Activated naive CD4-positive, alpha-beta T cell treated with anti-CD3 and anti-CD28 coated beads, Interleukin-2, amount 50 U/mL, for 72 hours (primary cell): ENCODE results near the gene LMO2. TPM values are rescaled to one million over a fixed set of nuclear protein-coding genes. Genes with fewer than 3 reads are reported as not detected.
"Not testable (repeated sequence)": the region's sequence is repeated elsewhere in the genome, so short reads cannot be mapped to it uniquely, and the experiment has no call there.

Experiments
- ATAC-seq, 2 donors: fragments of 150-1000 bp; cut with Tn5 transposase; 2 replicates each; pipeline ENCODE4 v1.10.0; 2021; ENCODE audit warnings: mild to moderate bottlenecking in 2 of 2, moderate library complexity in 2 of 2
- DNase-seq, 2 donors: peaks; one replicate each; pipeline ENCODE4 v3.0.0; 2021 to 2022; ENCODE audit warnings: low spot score in 2 of 2
- H3K27ac Mint-ChIP-seq, 2 donors: one replicate each; pipeline ENCODE4 v1.8.0; 2022; ENCODE audit warnings: mild to moderate bottlenecking in 2 of 2, mixed read lengths in 2 of 2
- H3K36me3 Mint-ChIP-seq, 2 donors: one replicate each; pipeline ENCODE4 v1.8.0; 2022; ENCODE audit warnings: mixed read lengths in 2 of 2
- H3K9me3 Mint-ChIP-seq, 2 donors: one replicate each; pipeline ENCODE4 v1.8.0; 2022; ENCODE audit warnings: mixed read lengths in 2 of 2
- total RNA-seq, 2 donors: library from RNA; stranded (reverse); gene quantifications; one replicate each; pipeline ENCODE4 v1.2.3, GENCODE V29; 2022

LMO2 gene
- total RNA-seq: not detected

- DNase-seq: no peak
- no peak for ATAC-seq
- H3K27ac Mint-ChIP-seq: no peak within 1 kb of the TSS
- H3K36me3 Mint-ChIP-seq: no peaks in the 10 kb centered on the region
- no peaks in the 10 kb centered on the region for H3K9me3 Mint-ChIP-seq
These were observed at the start of gene LMO2 for GRCh38 chr11:33891714-33892327. LMO2 (minus strand) TSS chr11:33892076; CDS start chr11:33869716, 22,360 bp downstream.

GRCh38 chr11:33940538-33940815 lies 48.6 kb upstream of the LMO2 start:
- Mint-ChIP-seq H3K36me3 (no peaks in the 10 kb centered on the region), H3K9me3 (no peaks in the 10 kb centered on the region), H3K27ac (no peak overlapping the region)
- ATAC-seq (no peak), DNase-seq (no peak)

DNA sequence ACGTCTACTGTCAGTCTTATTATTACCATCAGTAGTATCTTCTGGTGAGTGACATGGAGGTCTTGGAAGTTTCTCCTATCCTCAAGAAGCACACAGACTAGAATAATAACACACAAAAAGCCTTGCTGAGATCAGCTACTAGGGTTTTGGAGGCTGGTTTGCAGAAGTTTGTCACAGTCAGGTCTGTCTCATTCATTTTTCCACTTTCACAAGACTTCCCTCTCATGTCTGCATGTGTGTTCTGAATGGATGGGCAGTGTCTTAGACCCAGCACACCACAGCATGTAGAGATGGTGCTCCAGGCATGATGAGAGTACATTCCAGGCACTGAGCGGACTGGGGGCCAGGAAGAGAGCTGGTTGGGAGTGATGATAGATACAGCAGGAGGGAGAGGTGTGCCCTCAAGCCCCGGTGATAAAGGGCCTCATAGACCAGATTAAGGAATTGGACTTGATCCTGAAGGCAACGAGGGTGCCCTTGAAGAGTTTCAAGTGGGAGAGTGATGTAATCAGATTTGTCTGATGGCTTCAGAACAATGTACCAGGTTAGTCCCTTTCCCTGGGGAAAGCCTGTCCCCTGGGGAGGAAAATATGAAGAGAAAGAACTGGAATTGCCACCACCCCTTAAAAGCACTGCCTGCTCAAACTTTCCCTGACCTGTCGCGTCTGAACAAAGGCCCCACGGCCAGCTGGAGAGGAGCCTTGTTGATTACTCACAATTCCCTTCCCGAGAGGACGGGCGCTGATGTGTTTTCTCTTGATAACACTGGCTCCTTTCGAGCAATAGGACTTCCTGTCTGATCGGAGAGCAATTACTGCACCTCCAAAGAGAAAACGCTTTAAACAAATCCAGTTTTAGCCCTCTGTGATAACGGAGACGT lies 45.1 kb upstream of the LMO2 start:
- Mint-ChIP-seq H3K9me3 (peaks cover 5 to 11% of the 10 kb centered on the region in 2 donors), H3K27ac (no peak overlapping the region), H3K36me3 (peaks cover 1 to 14% of the 10 kb centered on the region in 2 donors)
- ATAC-seq (no peak), DNase-seq (no peak)

GRCh38 chr11:33935461-33936456 lies 43.9 kb upstream of the LMO2 start:
- ATAC-seq (no peak), DNase-seq (no peak)
- no peak overlapping the region for H3K27ac Mint-ChIP-seq
- H3K36me3 Mint-ChIP-seq: peaks cover 5 to 18% of the 10 kb centered on the region in 2 donors
- H3K9me3 Mint-ChIP-seq: peaks cover 8 to 19% of the 10 kb centered on the region in 2 donors

DNA sequence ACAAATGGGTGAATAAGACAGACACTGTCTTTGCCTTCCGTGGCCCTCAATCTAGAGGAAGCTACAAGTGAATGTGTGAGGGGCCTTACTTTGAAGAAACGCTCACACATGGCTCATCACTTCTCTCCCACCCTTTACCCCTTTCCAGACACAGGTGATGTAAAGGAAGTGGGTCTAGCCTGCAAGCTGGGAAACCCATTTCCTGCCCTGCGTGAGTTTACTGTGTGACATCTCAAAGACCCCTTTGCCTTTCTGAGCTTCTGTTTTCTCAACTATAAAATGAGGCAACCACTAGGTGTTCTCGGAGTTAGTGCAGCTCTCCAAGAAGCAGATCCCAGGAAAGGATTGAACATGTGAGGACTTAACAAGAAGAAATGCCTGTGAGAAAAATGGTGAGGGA lies 43.1 kb upstream of the LMO2 start:
- Mint-ChIP-seq H3K9me3 (peaks cover 8 to 19% of the 10 kb centered on the region in 2 donors), H3K36me3 (peaks cover 5 to 18% of the 10 kb centered on the region in 2 donors), H3K27ac (no peak overlapping the region)
- ATAC-seq (no peak), DNase-seq (no peak)

- Mint-ChIP-seq H3K27ac (no peak overlapping the region), H3K36me3 (peaks cover 5 to 18% of the 10 kb centered on the region in 2 donors), H3K9me3 (peaks cover 8 to 19% of the 10 kb centered on the region in 2 donors)
- ATAC-seq: no peak
- no peak for DNase-seq
These were observed 42.6 kb upstream of the LMO2 start for GRCh38 chr11:33934450-33934849.

- Mint-ChIP-seq H3K27ac (no peak overlapping the region), H3K36me3 (peaks cover 5 to 18% of the 10 kb centered on the region in 2 donors), H3K9me3 (peaks cover 8 to 19% of the 10 kb centered on the region in 2 donors)
- DNase-seq (no peak), ATAC-seq (no peak)
These were observed 41.7 kb upstream of the LMO2 start for GRCh38 chr11:33933602-33934001.

DNA sequence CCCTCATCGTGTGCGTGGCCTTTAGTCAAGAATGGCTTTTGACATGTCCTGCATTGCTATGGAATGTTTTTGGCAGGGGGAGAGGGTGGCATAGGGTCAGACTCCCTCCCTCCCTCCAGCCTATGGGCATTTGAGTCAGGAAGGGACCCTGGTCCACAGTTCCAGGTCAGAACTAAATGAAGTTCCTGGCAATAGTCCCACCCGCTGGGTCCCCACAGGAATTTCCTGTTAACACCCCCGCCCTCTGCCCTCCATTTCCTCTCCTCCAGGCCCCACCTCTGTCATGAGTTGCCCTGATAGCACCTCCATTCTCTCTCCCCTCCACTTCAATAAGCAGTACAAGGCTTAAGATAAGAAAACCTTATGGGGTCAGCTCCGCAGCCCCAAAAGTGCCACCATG lies 40.8 kb upstream of the LMO2 start:
- no peak overlapping the region for H3K27ac Mint-ChIP-seq
- ATAC-seq: no peak
- H3K36me3 Mint-ChIP-seq: peaks cover 5 to 18% of the 10 kb centered on the region in 2 donors

DNA sequence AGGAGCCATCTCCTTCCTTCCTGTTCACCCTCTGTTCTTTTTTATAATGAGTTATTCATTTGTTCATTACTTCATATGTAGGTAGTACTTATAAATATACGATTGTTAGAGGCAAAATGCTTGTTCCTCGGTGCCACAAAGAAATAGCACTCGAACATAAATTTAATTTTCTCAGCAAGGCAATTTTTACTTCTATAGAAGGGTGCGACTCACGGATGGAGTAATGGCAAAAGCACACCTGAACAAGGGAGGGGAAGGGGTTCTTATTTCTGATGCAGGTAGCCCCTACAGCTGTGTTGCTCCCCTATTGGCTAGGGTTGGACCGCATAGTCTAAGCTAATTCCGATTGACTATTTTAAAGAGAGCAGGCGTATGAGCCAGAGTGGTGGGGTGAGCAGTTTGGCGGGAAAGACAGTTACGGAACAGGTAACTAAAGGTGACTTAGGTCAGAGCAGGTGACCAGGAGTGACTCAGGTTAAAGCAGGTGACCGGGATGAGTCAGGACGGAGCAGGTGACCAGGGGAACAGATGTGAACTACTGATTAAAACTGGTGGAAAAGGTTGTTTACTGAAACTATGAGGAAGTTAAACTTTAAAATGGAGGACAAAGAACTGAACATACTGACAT lies 40.0 kb upstream of the LMO2 start:
- H3K27ac Mint-ChIP-seq, ATAC-seq, DNase-seq: not testable (repeated sequence)
- H3K9me3 Mint-ChIP-seq: peaks cover 8 to 19% of the 10 kb centered on the region in 2 donors
- peaks cover 5 to 18% of the 10 kb centered on the region in 2 donors for H3K36me3 Mint-ChIP-seq

More for the DNA sequence above, 40.8 kb upstream of the LMO2 start:
- DNase-seq: no peak
- peaks cover 8 to 19% of the 10 kb centered on the region in 2 donors for H3K9me3 Mint-ChIP-seq

- DNase-seq (no peak), ATAC-seq (no peak)
- peaks cover 8 to 19% of the 10 kb centered on the region in 2 donors for H3K9me3 Mint-ChIP-seq
- no peak overlapping the region for H3K27ac Mint-ChIP-seq
- peaks cover 5 to 18% of the 10 kb centered on the region in 2 donors for H3K36me3 Mint-ChIP-seq
These were observed 39.2 kb upstream of the LMO2 start for GRCh38 chr11:33931067-33931466.

DNA sequence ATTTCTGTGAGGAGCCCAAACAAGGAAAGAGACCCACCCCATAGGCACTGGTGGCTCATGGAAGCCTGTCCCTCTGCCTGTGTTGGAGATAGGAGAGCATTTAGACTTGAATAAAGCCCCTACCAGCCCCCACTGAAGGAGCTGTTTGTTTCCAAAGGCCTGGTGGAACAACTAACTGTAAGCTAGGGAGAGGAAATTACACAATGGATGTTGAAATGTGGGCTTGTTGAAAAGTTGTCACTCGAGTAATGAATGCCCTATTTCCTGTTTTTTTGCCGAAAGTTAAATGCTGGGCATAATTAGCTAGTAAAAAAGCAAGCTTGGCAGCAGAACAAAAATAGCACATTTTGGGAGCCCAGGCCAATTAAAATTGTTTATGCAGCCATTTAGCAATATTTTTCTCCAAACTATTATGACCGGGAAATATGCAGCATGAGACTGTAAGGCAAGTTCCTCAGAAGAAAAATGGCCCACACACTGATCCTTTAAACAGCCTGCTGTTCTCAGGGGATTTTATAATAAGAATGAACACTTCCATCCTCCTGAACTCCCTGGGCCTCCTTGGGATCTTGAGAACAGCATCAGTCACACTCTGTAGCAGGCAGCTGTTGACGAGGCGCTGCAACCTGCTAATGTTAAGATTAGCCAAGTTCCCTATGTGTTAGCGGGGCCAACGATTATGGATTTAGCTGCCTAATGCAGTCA lies 38.6 kb upstream of the LMO2 start:
- ATAC-seq (no peak), DNase-seq (no peak)
- Mint-ChIP-seq H3K27ac (no peak overlapping the region), H3K36me3 (peaks cover 5 to 18% of the 10 kb centered on the region in 2 donors), H3K9me3 (peaks cover 8 to 19% of the 10 kb centered on the region in 2 donors)

- DNase-seq (no peak), ATAC-seq (no peak)
- H3K9me3 Mint-ChIP-seq: peaks cover 8 to 19% of the 10 kb centered on the region in 2 donors
- H3K36me3 Mint-ChIP-seq: peaks cover 5 to 18% of the 10 kb centered on the region in 2 donors
- no peak overlapping the region for H3K27ac Mint-ChIP-seq
These were observed 36.7 kb upstream of the LMO2 start for GRCh38 chr11:33928564-33928963.

DNA sequence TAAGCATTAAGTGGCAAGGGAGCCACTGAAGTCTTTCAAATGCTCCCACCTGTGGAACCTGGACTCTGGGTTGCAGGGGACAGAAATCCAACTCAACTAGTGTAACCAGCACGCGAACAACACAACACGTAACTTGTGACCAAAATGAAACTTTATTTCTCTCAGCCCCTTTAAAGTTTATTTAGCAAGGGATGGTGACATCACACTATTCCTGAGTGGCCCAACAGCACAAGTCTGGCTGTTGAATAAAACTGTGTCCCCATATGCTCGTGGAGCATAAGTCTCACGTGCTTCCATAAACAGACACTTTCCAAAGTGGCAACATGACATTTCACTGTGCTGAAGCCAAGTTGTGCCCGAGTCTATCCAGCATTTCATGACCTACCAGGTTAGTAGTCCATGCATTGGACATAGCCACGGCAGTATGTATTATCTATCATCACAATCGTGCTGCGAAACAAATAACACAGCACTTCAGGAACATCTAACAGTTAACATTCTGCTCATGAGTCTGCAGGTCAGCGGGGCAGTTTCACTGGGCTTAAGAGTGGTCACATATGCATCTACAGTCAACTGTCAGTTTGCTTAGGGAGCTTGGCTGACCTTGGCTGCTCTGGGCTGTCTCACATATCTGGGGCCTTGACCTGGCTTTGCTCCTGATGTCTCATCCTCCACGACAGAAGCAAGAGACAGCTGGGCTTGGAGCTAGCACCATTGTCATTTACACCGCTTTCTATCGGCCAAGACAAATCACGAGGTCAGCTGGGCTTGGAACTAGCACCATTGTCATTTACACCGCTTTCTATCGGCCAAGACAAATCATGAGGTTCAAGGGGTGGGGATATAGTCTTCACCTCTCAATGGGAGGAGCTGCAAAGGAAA lies 35.0 kb upstream of the LMO2 start:
- H3K36me3 Mint-ChIP-seq: peaks cover 3% of the 10 kb centered on the region in 2 donors

GRCh38 chr11:33924341-33924740 lies 32.5 kb upstream of the LMO2 start:
- ATAC-seq: no peak
- no peaks in the 10 kb centered on the region for H3K9me3 Mint-ChIP-seq
- no peak for DNase-seq
- no peak overlapping the region for H3K27ac Mint-ChIP-seq
- H3K36me3 Mint-ChIP-seq: no peaks in the 10 kb centered on the region

More for the DNA sequence above, 35.0 kb upstream of the LMO2 start:
- Mint-ChIP-seq H3K27ac (no peak overlapping the region), H3K9me3 (peaks cover 3 to 8% of the 10 kb centered on the region in 2 donors)
- ATAC-seq (no peak), DNase-seq (no peak)

DNA sequence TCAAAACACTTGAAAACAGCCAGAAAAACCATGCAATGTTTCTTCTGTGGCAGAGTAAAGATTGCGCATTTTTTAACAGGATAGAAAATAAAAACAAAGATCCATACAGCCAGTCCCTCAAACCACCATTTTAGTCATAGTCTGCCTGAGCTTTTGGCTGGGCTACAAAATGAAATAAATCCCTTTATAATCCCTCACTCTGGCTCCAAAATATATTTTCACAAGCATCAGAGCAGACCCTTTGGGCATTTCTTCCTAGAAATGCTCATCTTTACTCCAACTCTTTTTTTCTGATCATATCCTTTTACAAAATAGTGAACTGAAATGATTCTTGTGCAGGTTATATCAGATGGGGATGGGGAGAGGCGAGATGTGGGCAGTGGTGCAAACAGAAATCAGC lies 31.8 kb upstream of the LMO2 start:
- DNase-seq (no peak), ATAC-seq (no peak)
- Mint-ChIP-seq H3K36me3 (no peaks in the 10 kb centered on the region), H3K9me3 (no peaks in the 10 kb centered on the region), H3K27ac (no peak overlapping the region)
